HG03039 (cell line): ENCODE measurements around the gene FRMD4A.
"Not testable (repeated sequence)": the region's sequence is repeated elsewhere in the genome, so short reads cannot be mapped to it uniquely, and the experiment has no call there.

ENCODE experiments used
- ATAC-seq: cut with Tn5 transposase; IDR thresholded peaks from one replicate; pipeline ENCODE4 v1.9.1; 2021; ENCODE audit warnings: mild to moderate bottlenecking, moderate library complexity; ENCODE audit not compliant: unreplicated experiment

FRMD4A gene

GRCh38 chr10:14116021-14116420 lies 214.7 kb downstream of the FRMD4A start:
- ATAC-seq, result no peak

- ATAC-seq, result no peak
Observed at GRCh38 chr10:14114791-14115190, 215.9 kb downstream of the FRMD4A start.

GRCh38 chr10:14112056-14112455 lies 218.7 kb downstream of the FRMD4A start:
- ATAC-seq, result no peak

DNA sequence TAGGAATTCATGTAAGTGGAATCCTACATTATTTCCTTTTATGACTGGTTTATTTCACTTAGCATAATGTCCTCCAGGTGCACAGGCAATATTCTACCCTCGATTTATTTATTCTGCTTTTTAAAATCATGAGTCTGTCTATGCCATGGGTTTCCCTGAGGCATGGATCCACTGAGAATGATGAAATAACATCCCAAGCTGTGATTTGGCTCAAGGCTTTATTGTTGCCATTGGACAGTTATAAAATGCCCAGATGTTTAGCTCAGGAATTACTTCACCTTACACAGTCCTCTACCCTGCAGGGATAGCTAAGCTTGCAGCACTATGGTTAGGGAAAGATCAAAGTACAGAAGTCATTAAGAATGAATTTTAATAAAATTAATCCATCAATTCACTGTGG lies 219.5 kb downstream of the FRMD4A start:
- no peak for ATAC-seq

- no peak for ATAC-seq
Observed at GRCh38 chr10:14106828-14107227, 223.9 kb downstream of the FRMD4A start.

DNA sequence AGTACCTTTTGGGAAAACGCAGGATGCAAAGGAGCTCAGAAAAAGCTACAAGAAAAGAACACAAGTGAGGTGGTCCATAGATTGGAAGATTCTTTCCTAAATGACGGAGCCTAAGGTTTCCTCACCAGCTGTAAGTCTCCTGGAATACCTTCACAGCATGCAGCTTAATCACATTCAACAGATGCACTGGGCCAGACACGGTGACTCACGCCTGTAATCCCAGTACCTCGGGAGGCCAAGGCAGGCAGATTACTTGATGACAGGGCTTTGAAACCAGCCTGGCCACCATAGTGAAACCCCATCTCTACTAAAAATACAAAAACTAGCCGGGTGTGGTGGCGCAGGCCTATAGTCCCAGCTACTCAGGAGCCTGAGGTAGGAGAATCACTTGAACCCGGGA lies 228.7 kb downstream of the FRMD4A start:
- no peak for ATAC-seq

DNA sequence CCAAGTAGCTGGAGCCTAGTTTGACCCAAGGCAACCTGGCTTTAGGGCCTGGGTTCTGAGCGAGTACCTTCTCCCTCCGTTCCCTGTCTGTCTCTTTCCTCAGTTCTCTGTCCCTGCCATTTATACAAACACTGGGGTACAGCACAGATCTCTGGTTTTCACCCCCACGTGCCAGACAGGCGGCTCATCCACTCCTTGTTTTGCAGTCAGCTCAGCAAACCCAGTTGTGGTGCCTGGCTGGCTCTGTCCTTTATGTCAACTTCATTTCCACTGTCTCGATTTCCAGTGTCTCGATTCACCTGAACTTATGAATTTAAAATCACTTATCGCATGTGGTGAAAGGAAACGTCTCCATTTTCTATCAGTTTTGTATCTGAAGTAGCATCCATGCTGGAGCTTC lies 230.8 kb downstream of the FRMD4A start:
- ATAC-seq, result no peak

DNA sequence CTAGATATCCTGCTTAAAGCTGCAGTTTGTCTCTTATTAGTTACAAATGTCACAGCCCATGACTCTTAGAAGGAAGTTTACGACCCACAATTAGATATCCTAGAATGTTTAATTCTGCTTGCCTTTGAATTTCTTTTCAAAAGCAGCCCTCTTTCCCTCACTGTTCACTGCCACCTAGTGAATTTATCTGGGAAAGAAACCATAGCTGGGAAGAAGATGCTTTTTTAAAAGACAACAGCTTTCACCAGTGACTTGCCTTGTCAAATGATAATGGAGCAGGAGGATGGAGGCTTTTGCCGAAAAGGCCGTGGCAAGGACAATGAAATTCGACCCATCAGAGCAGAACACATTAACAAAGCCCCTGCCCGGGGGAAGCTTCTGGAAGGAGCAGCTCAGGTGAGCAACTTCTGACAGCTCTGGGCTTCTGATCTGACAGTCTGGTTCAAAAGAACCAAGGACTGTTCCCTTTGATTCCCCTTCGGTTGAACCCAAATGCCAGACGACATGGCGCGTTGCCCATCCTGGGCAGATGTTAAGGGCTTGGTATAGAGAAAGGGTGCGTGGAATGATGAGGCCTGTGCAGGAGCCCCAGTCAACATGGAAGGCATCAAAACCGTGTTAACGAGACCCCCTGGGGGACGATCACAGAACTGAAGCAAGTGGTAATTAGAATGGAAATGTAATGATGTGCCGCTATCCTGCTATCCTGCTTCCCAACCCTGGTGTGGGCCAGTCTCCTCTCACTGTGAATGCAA lies 236.8 kb downstream of the FRMD4A start:
- no peak for ATAC-seq

GRCh38 chr10:14092799-14093198 lies 237.9 kb downstream of the FRMD4A start:
- ATAC-seq, result no peak

GRCh38 chr10:14089556-14090292 lies 241.0 kb downstream of the FRMD4A start:
- no peak for ATAC-seq

- ATAC-seq, result no peak
Observed at GRCh38 chr10:14087566-14087965, 243.2 kb downstream of the FRMD4A start.

- no peak for ATAC-seq
Observed at GRCh38 chr10:14086596-14086995, 244.1 kb downstream of the FRMD4A start.

DNA sequence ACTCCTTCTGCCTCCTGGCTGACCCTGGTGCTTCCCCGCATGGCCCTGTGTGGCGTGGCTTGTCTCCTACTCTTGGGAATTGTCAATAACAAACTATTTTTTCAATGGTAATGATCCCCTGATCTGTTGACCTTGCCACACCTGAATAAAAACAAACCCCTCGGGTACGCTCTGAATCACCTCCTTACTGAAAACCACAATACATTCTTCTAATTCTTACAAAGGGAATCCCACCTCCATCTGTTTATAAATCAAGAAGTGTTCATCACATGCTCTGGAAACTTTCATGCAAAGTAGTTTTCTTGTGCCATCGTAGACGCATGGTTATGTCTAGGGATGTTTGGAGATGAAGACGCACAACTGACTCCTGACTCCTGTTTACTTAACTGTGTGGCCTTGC lies 245.8 kb downstream of the FRMD4A start:
- no peak for ATAC-seq

- ATAC-seq, result no peak
Observed at GRCh38 chr10:14080795-14081194, 249.9 kb downstream of the FRMD4A start.

DNA sequence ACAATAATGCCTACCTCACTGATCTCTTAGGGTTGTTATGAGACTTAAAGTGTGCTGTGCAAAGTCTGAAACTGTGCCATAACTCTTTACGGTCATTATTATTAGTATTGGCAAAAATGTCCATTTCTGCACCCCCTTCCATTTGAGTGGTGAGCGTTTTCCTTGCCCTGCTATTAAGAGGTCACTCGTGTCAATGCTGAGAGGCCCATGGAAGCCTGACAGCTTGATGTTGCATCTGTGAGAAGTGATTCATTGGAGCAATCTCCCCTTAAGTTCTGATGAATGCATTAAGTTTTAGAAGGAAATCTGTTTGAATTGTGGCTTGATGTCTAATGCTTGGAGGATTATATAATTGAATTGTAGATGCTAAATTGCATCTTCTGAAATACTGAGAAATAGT lies 253.3 kb downstream of the FRMD4A start:
- no peak for ATAC-seq

GRCh38 chr10:14074062-14074884 lies 256.5 kb downstream of the FRMD4A start:
- ATAC-seq, result no peak

DNA sequence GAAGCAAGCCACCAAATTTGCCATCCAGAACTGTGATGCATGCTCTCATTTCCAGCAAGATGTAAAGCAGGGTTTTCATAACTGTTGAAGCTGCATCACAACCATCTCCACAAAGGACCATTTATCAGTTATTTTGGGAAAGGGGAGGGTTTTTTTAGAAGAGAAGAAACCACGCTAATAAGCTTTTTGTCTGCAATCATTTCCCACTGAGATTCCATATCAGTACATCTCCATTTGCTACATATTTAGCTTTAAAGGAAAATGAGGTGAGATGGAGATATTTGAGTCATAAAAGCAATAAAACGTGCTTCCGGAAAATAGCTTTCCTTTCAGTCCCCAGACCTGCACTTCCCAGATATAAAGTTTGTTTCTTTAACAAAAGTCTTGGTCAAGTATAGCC lies 258.2 kb downstream of the FRMD4A start:
- ATAC-seq, result no peak

DNA sequence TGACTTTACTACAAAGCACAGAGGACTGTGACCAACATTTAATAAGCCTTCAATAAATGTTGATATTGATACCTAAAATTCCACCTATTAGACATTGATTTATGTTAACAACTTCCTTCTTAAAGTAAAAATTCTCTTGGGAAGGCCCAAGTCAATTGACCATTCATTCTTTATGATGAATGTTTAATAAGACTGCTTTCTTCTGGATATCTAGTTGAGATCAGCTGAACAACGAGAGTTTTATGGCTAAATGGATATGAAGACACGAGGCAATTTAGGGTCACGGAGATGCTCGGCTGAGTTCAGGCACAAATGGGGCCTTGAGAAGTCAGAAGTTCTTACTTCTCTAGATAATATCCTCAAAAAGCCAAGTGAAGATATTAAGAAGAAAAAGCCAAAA lies 258.8 kb downstream of the FRMD4A start:
- no peak for ATAC-seq

DNA sequence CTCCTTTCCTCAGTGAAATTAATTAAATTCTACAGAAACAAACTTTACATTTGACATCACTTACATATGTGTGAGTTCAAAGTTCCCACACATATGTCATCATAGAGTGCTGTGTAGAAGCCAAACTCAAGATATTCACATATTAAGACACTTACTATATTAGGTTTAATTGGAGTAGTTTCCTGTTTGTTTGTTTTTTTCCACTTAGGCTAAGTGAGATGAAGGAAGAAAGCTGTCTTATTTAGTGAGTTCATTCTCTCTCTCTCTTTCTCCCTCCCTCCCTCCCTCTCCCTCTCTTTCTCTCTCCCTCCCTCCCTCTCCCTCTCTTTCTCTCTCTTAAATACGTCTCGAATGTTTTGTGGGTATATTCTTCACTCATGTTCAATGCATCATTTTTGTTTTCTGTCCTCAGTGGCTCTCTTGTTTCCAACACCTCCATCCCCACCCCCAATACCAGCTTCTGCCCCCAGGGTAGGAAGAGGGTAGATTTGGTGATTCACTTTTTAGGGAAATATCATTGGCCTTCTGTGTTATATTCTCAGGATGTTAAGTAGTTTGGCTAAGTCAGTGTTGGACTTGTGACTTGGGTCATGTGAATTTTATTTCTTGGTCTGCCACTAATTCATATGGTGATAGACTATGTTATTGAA lies 262.0 kb downstream of the FRMD4A start:
- no peak for ATAC-seq

DNA sequence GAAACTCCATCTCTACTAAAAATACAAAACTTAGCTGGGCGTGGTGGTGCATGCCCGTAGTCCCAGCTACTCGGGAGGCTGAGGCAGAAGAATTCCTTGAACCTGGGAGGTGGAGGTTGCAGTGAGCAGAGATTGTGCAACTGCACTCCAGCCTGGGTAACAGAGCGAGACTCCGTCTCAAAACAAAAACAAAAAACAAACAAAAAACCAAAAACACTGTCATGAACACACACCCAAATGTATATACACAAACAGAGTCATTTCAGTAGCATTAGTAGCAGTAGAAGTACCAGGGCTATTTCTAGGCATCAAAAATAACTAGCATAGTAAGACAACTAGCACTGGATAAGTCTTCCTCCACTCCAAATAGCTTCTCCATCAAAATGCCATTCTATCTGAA lies 263.1 kb downstream of the FRMD4A start:
- ATAC-seq, result not testable (repeated sequence)

GRCh38 chr10:14066106-14066505 lies 264.6 kb downstream of the FRMD4A start:
- ATAC-seq, result no peak
